NCI-H82 (cell line): ENCODE measurements around the gene PPM1E.
"Not testable (repeated sequence)": the region's sequence is repeated elsewhere in the genome, so short reads cannot be mapped to it uniquely, and the experiment has no call there.

Experiments
- DNase-seq: peaks from one replicate; lab custom pipeline; 2025; lab: John Stamatoyannopoulos, UW

The PPM1E gene

DNA sequence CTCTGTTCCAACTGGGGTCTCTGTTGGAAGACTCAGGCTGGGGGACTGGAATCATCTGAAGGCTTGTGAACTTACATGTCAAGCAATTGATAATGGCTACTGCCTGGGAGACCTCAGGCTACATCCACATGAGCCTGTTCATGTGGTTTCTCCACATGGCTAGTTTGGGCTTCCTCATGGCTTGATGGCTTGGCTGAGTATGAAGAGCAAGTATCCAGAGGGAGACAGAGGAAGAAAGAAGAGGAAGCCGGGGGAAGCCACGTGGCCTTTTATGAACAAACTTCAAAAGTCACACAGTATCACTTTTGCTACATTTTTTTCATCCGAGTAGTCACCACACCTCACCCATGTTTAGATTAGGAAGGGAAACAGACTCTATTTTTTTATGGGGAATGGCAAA lies 192.2 kb downstream of the PPM1E start:
- DNase-seq, result no peak

GRCh38 chr17:58954358-58954757 lies 198.7 kb downstream of the PPM1E start:
- not testable (repeated sequence) for DNase-seq

DNA sequence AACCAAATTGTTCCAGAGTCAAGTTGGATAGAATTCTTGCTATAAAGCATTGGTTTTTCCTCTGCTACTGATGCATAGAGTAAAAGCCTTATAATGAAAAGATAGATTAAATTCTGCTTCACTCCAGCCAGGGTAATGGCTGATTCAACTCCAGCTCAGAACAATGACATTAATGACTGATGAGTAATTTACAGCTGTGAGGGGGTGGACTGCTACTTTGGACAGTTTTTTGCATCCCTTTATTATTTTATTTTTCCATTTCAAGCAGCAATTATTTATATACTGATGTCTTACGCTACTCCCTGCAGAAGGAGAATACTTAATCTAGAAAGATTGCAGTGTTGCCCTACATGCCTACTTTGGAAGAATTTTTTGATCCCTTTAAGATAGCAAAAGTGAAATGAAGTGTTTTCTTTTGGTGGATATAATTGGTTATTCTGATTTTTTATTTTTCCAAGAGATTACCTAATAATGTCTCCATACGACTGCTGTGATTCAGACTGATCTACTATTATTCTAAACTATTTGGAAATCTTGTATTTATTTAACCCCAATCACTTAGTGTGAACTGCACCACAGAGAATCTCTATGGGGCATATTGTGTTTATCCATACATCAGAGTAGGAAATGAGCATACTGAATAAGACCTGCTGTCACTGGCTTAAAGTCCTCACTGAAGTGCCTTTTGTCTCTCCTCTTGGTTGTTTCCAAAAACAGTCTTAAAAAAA lies 201.5 kb downstream of the PPM1E start:
- DNase-seq, result no peak

GRCh38 chr17:58957725-58958073 lies 202.0 kb downstream of the PPM1E start:
- DNase-seq, result not testable (repeated sequence)

GRCh38 chr17:58960068-58960467 lies 204.4 kb downstream of the PPM1E start:
- DNase-seq, result peak; percentile 30

DNA sequence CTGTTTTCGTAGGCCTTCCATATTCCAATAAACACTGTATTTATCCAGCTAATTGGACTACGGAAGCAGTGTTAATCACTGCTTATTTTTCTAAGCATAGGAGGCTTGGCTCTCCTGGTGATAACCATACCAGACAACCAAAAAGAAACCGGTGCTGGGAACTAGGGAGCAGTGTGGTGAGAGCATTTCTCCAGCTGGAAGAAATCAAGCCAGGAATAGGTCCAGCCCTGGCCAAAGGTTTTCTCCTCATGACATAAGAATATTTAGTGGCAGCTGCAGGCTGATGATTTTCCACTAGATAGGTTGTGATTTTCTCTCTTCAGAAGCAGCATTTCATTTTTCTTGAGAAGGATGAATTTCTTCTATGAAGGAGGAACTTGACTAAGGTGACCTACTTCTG lies 209.6 kb downstream of the PPM1E start:
- DNase-seq, result peak; percentile 33

GRCh38 chr17:58966208-58966607 lies 210.6 kb downstream of the PPM1E start:
- DNase-seq, result no peak

GRCh38 chr17:58968426-58969061 lies 212.9 kb downstream of the PPM1E start:
- no peak for DNase-seq

DNA sequence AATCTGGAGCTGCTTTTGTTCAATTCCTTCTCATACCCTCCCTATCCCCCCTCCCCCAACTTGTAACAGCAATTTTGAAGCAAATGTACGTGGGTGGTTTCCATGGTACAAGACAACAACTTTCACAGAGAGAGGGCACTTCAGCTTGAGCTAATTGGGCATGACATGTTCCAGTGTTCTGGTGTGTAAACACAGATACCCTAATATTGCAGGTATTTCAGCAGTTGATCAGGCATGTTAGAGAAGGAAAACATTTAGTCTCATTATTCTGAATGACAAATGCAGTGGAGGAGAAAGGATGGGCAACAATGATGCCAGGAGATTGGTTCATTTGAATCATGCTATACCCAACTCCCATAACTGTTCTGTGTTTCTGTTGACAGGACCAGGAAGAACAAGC lies 213.5 kb downstream of the PPM1E start:
- no peak for DNase-seq

DNA sequence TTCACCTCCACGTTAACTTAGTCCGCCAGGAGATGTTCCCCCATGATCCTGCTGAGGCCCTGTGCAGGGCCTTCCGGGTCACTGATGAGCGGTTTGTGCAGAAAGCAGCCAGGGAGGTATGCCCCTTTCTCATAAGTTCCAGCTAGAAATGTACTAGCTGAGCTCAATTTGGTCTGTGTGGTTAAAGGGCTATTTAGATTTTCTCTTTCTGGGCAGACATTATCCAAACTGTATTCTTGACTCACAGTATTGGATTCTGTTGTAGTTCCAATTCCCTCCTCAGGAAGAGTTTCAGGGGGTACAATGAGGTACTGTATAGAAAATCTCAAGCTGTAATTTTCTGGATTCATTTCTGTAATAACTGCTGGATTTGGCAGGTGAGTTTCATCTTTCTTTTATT lies 214.0 kb downstream of the PPM1E start:
- DNase-seq, result no peak

- DNase-seq, result peak; percentile 18
Measured at GRCh38 chr17:58970609-58971450, 215.2 kb downstream of the PPM1E start.

DNA sequence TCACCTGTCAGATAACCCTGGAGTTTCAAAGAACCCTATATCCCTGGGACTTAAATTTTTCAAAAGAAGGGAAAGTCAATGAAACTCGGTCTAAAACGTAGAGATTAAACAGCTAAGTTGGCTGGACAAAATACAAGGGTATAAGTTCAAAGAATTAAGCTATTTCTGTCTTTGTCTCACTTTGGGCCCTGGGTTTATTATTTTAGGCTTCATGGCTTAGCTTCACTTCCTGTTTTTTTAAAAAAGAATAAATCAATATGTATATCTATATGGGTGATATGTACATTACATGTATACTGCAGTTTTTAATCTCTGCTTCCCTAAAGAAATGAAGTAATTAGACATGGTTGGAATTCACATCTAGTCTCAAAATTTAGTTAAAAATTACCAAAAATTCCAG lies 218.7 kb downstream of the PPM1E start:
- no peak for DNase-seq

GRCh38 chr17:58976541-58976940 lies 220.9 kb downstream of the PPM1E start:
- DNase-seq, result no peak

GRCh38 chr17:58980706-58981481 lies 225.2 kb downstream of the PPM1E start:
- no peak for DNase-seq

GRCh38 chr17:58982626-58983025 lies 227.0 kb downstream of the PPM1E start:
- no peak for DNase-seq

- no peak for DNase-seq
Measured at GRCh38 chr17:58985367-58985766, 229.7 kb downstream of the PPM1E start.

DNA sequence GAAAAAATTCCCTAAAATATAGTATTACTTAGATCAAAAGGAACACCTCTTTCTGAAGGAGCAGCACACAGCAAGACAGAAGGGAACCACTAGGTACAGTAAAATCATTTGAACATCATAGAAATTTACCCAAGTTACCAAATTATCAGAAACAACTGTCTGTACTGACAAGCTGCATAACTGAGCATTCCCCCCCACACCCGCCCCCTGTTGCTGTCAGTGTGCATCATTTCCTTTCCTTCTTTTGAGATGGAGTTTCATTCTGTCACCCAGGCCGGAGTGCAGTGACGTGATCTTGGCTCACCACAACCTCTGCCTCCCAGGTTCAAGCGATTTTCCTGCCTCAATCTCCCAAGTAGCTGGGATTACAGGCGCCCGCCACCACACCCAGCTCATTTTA lies 230.3 kb downstream of the PPM1E start:
- no peak for DNase-seq

DNA sequence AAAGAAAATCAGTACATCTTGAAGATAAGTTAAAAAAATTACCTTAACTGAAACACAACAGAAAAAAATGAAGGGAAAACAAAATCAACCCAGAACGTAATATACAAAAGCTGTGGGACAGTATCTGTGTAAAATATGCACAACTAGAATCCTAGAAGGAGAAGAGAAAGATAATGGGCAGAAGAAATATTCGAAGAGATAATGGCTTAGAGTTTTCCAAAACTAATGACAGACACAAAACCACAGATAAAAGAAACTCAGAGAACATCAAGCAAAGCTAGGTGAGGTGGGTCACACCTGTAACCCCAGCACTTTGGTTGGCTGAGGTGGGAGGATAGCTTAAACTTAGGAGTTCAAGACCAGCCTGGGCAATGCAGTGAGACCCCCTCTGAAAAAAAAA lies 234.0 kb downstream of the PPM1E start:
- no peak for DNase-seq

GRCh38 chr17:58991718-58992331 lies 236.2 kb downstream of the PPM1E start:
- DNase-seq, result no peak

- no peak for DNase-seq
Measured at GRCh38 chr17:58993311-58993710, 237.7 kb downstream of the PPM1E start.

GRCh38 chr17:58995247-58995940 lies 239.7 kb downstream of the PPM1E start:
- DNase-seq, result no peak
